Keratinocyte (primary cell): Measurements from ENCODE around the gene OR8D4. TPM values are rescaled to one million over a fixed set of nuclear protein-coding genes. Genes with fewer than 3 reads are reported as not detected.

Experiments used
- DNase-seq: peaks from one replicate; pipeline ENCODE4 v3.0.0-alpha.2; 2011; ENCODE audit warnings: low read depth, missing footprints, low spot score
- FAIRE-seq: peaks from 2 replicates; lab custom pipeline; 2011; peaks lifted over from hg19 to GRCh38; lab: Jason Lieb, UNC
- H2AFZ ChIP-seq: 2 replicates; pipeline ENCODE4 v1.6.0; 2012; ENCODE audit warnings: low read length, control low read depth, inconsistent platforms; ENCODE audit not compliant: control insufficient read depth
- H3K27ac ChIP-seq: 2 replicates; pipeline ENCODE4 v1.5.1; 2011; ENCODE audit warnings: low read length; ENCODE audit not compliant: control insufficient read depth, insufficient read depth
- H3K27me3 ChIP-seq: 3 replicates; pipeline ENCODE4 v1.6.0; 2011; ENCODE audit warnings: low read length; ENCODE audit not compliant: control insufficient read depth, insufficient read depth; ENCODE audit errors: extremely low read depth
- H3K36me3 ChIP-seq, 2 experiments: 2 replicates in 1 of 2; 3 replicates in 1 of 2; pipeline ENCODE4 v1.5.1; 2011; ENCODE audit warnings: low read length in 2 of 2, mild to moderate bottlenecking in 1 of 2; ENCODE audit not compliant: control insufficient read depth in 2 of 2, insufficient read depth in 2 of 2; ENCODE audit errors: extremely low read depth in 1 of 2
- H3K4me1 ChIP-seq: 3 replicates; pipeline ENCODE4 v1.5.1; 2011; ENCODE audit warnings: low read length; ENCODE audit not compliant: control insufficient read depth, insufficient read depth; ENCODE audit errors: extremely low read depth
- H3K4me2 ChIP-seq: 3 replicates; pipeline ENCODE4 v1.6.0; 2011; ENCODE audit warnings: low read depth, low read length; ENCODE audit not compliant: control insufficient read depth, insufficient read depth; ENCODE audit errors: extremely low read depth
- H3K4me3 ChIP-seq, 3 experiments: fragments of 200-600 bp in 1 of 3; sonication (generic) in 1 of 3; 2 replicates in 2 of 3; 3 replicates in 1 of 3; pipeline ENCODE4 v1.5.1; 2011 to 2016; ENCODE audit warnings: low read length in 3 of 3, mild to moderate bottlenecking in 3 of 3, control low read depth in 2 of 3, inconsistent platforms in 1 of 3, low read depth in 1 of 3, mixed read lengths in 1 of 3, mixed run types in 1 of 3, moderate library complexity in 1 of 3; ENCODE audit not compliant: control insufficient read depth in 2 of 3, insufficient read depth in 2 of 3; ENCODE audit errors: extremely low read depth in 1 of 3
- H3K79me2 ChIP-seq: 2 replicates; pipeline ENCODE4 v1.6.0; 2012; ENCODE audit warnings: low read length; ENCODE audit not compliant: control insufficient read depth, insufficient read depth
- H3K9ac ChIP-seq: 3 replicates; pipeline ENCODE4 v1.6.0; 2011; ENCODE audit warnings: low read length; ENCODE audit not compliant: control insufficient read depth, insufficient read depth; ENCODE audit errors: extremely low read depth
- H3K9me1 ChIP-seq: 3 replicates; pipeline ENCODE4 v1.6.0; 2011; ENCODE audit warnings: low read length; ENCODE audit not compliant: control insufficient read depth, insufficient read depth; ENCODE audit errors: extremely low read depth
- H3K9me3 ChIP-seq: 2 replicates; pipeline ENCODE4 v1.5.1; 2012; ENCODE audit warnings: low read depth, low read length; ENCODE audit not compliant: control insufficient read depth
- H4K20me1 ChIP-seq: 3 replicates; pipeline ENCODE4 v1.6.0; 2011; ENCODE audit warnings: low read length; ENCODE audit not compliant: control insufficient read depth, insufficient read depth; ENCODE audit errors: extremely low read depth
- EZH2 ChIP-seq: IDR thresholded peaks from one replicate; pipeline ENCODE4 v1.6.1; 2012; ENCODE audit warnings: inconsistent platforms, mild to moderate bottlenecking, low read length, moderate library complexity
- dilution Hi-C: fragments of 300-500 bp; cut with MboI; formaldehyde crosslinking; loops from one replicate; pipeline ENCODE4 v1.7.0; 2020; ENCODE audit warnings: low sequenced_read_pairs; ENCODE audit not compliant: extremely low pct_ligation_motif_present
- polyA plus RNA-seq, 5 experiments: library from polyadenylated mRNA; depleted of rRNA in 3 of 5; stranded (reverse) in 3 of 5; stranded (forward) in 1 of 5; unstranded in 1 of 5; fragments of >200 nt; gene quantifications; 1 replicate in 1 of 5; 2 replicates in 3 of 5; 3 replicates in 1 of 5; pipeline versions ENCODE4 v1.2.1 to v1.2.3, GENCODE V29; 2011 to 2012; ENCODE audit warnings: missing spikeins in 2 of 5, low read depth in 1 of 5, low replicate concordance in 1 of 5
- TF ChIP-seq, protein P1 (sequence below), 3 experiments: IDR thresholded peaks in 1 of 3; conservative IDR thresholded peaks in 1 of 3; optimal IDR thresholded peaks in 1 of 3; 2 replicates in 2 of 3; 3 replicates in 1 of 3; pipeline versions ENCODE3 to v1.5.1; 2011; ENCODE audit warnings: low read length in 3 of 3, mild to moderate bottlenecking in 3 of 3, moderate library complexity in 2 of 3, control low read depth in 1 of 3, inconsistent platforms in 1 of 3; ENCODE audit not compliant: insufficient read depth in 2 of 3; ENCODE audit errors: extremely low read depth in 1 of 3

The OR8D4 gene
- polyA plus RNA-seq, 1 donor (not counting 4 experiments of a cell fraction or from before 2014, with no cell fraction given), result not detected

DNA sequence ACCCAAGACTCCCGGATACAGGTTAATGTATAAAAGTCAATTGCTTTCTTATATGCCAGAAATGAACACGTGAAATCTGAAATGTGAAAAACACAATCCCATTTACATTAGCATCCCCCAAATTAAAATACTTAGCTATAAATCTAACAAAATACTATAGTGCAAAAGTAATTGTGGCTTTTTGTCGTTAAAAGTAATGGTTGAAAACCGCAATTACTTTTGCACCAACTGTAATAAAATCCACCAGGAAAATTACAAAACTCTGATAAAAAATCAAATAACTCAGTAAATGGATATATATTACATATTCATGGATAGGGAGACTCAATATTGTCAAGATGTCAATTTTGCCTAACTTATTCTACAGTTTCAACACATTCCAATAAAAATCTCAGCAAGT lies 21.1 kb upstream of the OR8D4 start:
- TF ChIP-seq, protein P1, sequence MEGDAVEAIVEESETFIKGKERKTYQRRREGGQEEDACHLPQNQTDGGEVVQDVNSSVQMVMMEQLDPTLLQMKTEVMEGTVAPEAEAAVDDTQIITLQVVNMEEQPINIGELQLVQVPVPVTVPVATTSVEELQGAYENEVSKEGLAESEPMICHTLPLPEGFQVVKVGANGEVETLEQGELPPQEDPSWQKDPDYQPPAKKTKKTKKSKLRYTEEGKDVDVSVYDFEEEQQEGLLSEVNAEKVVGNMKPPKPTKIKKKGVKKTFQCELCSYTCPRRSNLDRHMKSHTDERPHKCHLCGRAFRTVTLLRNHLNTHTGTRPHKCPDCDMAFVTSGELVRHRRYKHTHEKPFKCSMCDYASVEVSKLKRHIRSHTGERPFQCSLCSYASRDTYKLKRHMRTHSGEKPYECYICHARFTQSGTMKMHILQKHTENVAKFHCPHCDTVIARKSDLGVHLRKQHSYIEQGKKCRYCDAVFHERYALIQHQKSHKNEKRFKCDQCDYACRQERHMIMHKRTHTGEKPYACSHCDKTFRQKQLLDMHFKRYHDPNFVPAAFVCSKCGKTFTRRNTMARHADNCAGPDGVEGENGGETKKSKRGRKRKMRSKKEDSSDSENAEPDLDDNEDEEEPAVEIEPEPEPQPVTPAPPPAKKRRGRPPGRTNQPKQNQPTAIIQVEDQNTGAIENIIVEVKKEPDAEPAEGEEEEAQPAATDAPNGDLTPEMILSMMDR (optimal IDR thresholded peaks at IDR 0.05 in 1 of 3, IDR thresholded peaks at IDR 0.05 in 1 of 3, conservative IDR thresholded peaks at IDR 0.05 in 1 of 3; ENCODE audit: extremely low read depth in 1 of 3, insufficient read depth in 2 of 3, low read length in 3 of 3), result no peak
- no peak for TF ChIP-seq EZH2
- Histone ChIP-seq H3K36me3 (no peaks in the 10 kb centered on the region), H3K9ac (no peak overlapping the region), H2AFZ (no peak overlapping the region), H4K20me1 (no peaks in the 10 kb centered on the region), H3K9me1 (no peaks in the 10 kb centered on the region), H3K79me2 (no peaks in the 10 kb centered on the region), H3K4me2 (no peak overlapping the region), H3K4me1 (no peaks in the 10 kb centered on the region), H3K27me3 (no peaks in the 10 kb centered on the region), H3K9me3 (no peaks in the 10 kb centered on the region), H3K27ac (no peak overlapping the region), H3K4me3 (no peak overlapping the region)
- dilution Hi-C loops, result no loop called here
- DNase-seq (no peak), FAIRE-seq (no peak)

DNA sequence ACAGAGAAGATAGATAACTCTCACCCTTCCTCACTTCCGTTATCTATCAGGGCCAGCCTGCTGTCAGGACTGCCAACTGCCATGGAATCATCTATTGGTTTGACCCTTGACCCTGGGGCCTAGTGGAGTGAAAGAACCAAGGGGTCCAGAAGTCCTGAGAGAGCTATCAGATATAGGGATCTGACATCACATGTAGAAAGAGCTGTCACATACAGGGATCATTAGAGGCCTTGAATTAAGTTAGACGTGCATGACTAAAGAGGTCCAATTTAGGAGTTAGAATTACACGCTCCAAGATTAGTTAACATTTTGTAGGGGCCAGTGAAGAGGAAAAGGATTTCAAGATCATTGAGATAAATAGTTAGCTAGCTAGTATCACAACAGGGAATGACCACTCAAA lies 16.4 kb upstream of the OR8D4 start, which contains the start of gene TMEM225:
Gene TMEM225, minus strand, starts transcription at position 101 of the 400 bp plus-strand sequence. CDS start 245 bp downstream, outside the sequence.
- no peak within 1 kb of the TSS for H3K27ac ChIP-seq
- no peak within 1 kb of the TSS for H3K4me3 ChIP-seq
- no peaks in the 10 kb centered on the region for H3K4me1 ChIP-seq
- no peaks in the 10 kb centered on the region for H3K79me2 ChIP-seq
- FAIRE-seq (no peak), DNase-seq (no peak)
- H2AFZ ChIP-seq, result no peak within 1 kb of the TSS
- no peaks in the 10 kb centered on the region for H4K20me1 ChIP-seq
- dilution Hi-C loops, result no loop called here
- TF ChIP-seq EZH2, result no peak
- TF ChIP-seq, protein P1 (optimal IDR thresholded peaks at IDR 0.05 in 1 of 3, IDR thresholded peaks at IDR 0.05 in 1 of 3, conservative IDR thresholded peaks at IDR 0.05 in 1 of 3; ENCODE audit: extremely low read depth in 1 of 3, insufficient read depth in 2 of 3, low read length in 3 of 3), result no peak
- H3K27me3 ChIP-seq, result no peaks in the 10 kb centered on the region
- H3K9me3 ChIP-seq, result no peaks in the 10 kb centered on the region
- no peak within 1 kb of the TSS for H3K4me2 ChIP-seq
- H3K9ac ChIP-seq, result no peak within 1 kb of the TSS
- no peaks in the 10 kb centered on the region for H3K36me3 ChIP-seq
- no peaks in the 10 kb centered on the region for H3K9me1 ChIP-seq
